HepG2 (cell line): ENCODE data around the gene CCNL1. TPM values are rescaled to one million over a fixed set of nuclear protein-coding genes. Genes with fewer than 3 reads are reported as not detected.
A peak's percentile ranks its signal among the peaks of the same experiment; 100 is the strongest.

Experiments used
- ETV5 ChIP-seq: IDR thresholded peaks from 2 replicates; pipeline ENCODE4 v1.6.1; 2018; ENCODE audit warnings: missing biosample characterization, missing genetic modification reagents, inconsistent platforms, borderline replicate concordance
- FOXO1 ChIP-seq: sonication (generic); formaldehyde crosslinking; IDR thresholded peaks from 2 replicates; pipeline ENCODE4 v1.4.0; 2020; ENCODE audit warnings: missing genetic modification reagents
- KDM6A ChIP-seq: IDR thresholded peaks from 2 replicates; pipeline ENCODE4 v1.6.1; 2016; ENCODE audit warnings: low read depth
- MEIS1 ChIP-seq: sonication (generic); formaldehyde crosslinking; IDR thresholded peaks from 2 replicates; pipeline ENCODE4 v1.9.0; 2021; ENCODE audit warnings: mild to moderate bottlenecking, missing genetic modification reagents, moderate library complexity, borderline replicate concordance
- NFIC ChIP-seq: IDR thresholded peaks from 2 replicates; pipeline ENCODE4 v1.6.1; 2012; ENCODE audit warnings: mild to moderate bottlenecking, low read length, inconsistent platforms
- NR2F2 ChIP-seq: IDR thresholded peaks from 2 replicates; pipeline ENCODE4 v1.6.1; 2012; ENCODE audit warnings: low read depth, inconsistent platforms, borderline replicate concordance
- RELA ChIP-seq: sonication (generic); formaldehyde crosslinking; IDR thresholded peaks from 2 replicates; pipeline ENCODE4 v1.4.0; 2020; ENCODE audit warnings: missing genetic modification reagents
- TCF7 ChIP-seq: sonication (generic); IDR thresholded peaks from 2 replicates; pipeline ENCODE4 v1.6.1; 2016; ENCODE audit warnings: antibody characterized with exemption, low read depth
- ZNF335 ChIP-seq: sonication (generic); formaldehyde crosslinking; IDR thresholded peaks from 2 replicates; pipeline ENCODE4 v1.4.0; 2020; ENCODE audit warnings: missing genetic modification reagents
- ZNF350 ChIP-seq: sonication (generic); formaldehyde crosslinking; IDR thresholded peaks from 2 replicates; pipeline ENCODE4 v1.4.0; 2020; ENCODE audit warnings: mild to moderate bottlenecking, low read depth, missing genetic modification reagents, borderline replicate concordance
- ZNF567 ChIP-seq: sonication (generic); formaldehyde crosslinking; IDR thresholded peaks from 2 replicates; pipeline ENCODE4 v1.8.1; 2023; ENCODE audit warnings: mild to moderate bottlenecking, missing genetic modification reagents, borderline replicate concordance
- ZNF878 ChIP-seq: sonication (generic); formaldehyde crosslinking; IDR thresholded peaks from 2 replicates; pipeline ENCODE4 v1.8.1; 2023; ENCODE audit warnings: mild to moderate bottlenecking, missing genetic modification reagents, moderate library complexity
- polyA plus RNA-seq, 8 experiments: library from polyadenylated mRNA; depleted of rRNA in 3 of 8; stranded (reverse) in 7 of 8; unstranded in 1 of 8; fragments of >200 nt; fragmentation: Illumina TruSeq in 4 of 8; extraction: Trizol in 4 of 8; gene quantifications; 2 replicates each; pipeline versions ENCODE4 v1.2.1 to v1.2.3, GENCODE V29; 2011 to 2016; ENCODE audit warnings: low read depth in 4 of 8, missing spikeins in 1 of 8, mixed read lengths in 1 of 8; ENCODE audit not compliant: insufficient read depth in 1 of 8
- total RNA-seq, 5 experiments: library from RNA; depleted of rRNA; stranded (reverse); fragments of >200 nt; fragmentation: Illumina TruSeq; extraction: Trizol; gene quantifications; 2 replicates each; pipeline ENCODE4 v1.2.3, GENCODE V29; 2016; ENCODE audit warnings: low read depth in 1 of 5
- TF ChIP-seq, protein P1 (sequence below): sonication (generic); formaldehyde crosslinking; IDR thresholded peaks from 2 replicates; pipeline ENCODE4 v1.4.0; 2020; ENCODE audit warnings: missing genetic modification reagents
- TF ChIP-seq, protein P2 (sequence below): sonication (generic); formaldehyde crosslinking; IDR thresholded peaks from 2 replicates; pipeline ENCODE4 v1.4.0; 2020; ENCODE audit warnings: mild to moderate bottlenecking, missing genetic modification reagents
- TF ChIP-seq, protein P3 (sequence below): sonication (generic); formaldehyde crosslinking; IDR thresholded peaks from 2 replicates; pipeline ENCODE4 v1.9.0; 2021; ENCODE audit warnings: missing genetic modification reagents, borderline replicate concordance

CCNL1 gene
- total and polyA plus RNA-seq, 2 of the 13 experiments (the other 11 are each of a cell fraction or from before 2014, with no cell fraction given) = 151 to 303 TPM

DNA sequence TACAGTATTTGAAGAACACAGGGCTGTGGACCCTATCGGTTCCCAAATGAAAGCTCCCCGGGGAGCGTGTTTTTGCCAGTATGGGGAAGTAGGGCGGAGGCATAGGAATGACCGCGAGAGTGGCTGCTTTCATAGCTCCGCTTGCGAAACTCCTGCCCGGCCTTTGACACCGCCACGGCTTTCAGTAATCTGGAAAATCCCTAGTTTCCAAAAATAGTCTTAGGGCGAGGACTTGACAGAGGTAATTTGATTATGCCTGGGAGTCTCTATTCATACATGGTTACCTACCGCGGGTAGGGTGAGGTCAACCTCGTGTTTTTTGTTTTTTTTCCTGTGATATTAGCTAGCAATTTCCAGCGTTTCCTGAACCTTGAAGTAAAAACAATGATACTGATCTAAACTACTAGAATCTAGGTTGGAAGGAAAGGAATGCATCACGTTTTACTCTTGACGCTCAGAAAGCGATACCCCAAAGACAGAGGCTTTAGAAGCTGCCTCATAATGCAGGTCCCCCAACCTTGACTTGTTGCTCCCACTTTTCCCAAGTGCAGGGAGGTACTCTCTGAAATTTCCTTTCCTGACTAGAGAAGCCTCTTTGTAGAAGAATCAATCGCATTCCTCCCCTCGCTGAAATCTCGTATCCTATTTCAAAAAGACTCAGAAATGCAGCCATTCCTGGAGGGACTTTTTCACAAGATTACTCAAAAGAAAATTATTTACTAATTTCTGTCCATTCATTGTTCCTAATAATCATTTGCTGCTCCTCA is 894 bp upstream of the CCNL1 start (continued):
- peak; percentile 100 for TF ChIP-seq RELA (CRISPR knock-in tag)
- TF ChIP-seq ZNF335 (CRISPR knock-in tag) = no peak; the same call in 1 of the 2 replicates
- 0 out of 2 replicates have a peak, but pooled peaks have one; percentile 29 for TF ChIP-seq ZNF350 (CRISPR knock-in tag)
- TF ChIP-seq, protein P1, sequence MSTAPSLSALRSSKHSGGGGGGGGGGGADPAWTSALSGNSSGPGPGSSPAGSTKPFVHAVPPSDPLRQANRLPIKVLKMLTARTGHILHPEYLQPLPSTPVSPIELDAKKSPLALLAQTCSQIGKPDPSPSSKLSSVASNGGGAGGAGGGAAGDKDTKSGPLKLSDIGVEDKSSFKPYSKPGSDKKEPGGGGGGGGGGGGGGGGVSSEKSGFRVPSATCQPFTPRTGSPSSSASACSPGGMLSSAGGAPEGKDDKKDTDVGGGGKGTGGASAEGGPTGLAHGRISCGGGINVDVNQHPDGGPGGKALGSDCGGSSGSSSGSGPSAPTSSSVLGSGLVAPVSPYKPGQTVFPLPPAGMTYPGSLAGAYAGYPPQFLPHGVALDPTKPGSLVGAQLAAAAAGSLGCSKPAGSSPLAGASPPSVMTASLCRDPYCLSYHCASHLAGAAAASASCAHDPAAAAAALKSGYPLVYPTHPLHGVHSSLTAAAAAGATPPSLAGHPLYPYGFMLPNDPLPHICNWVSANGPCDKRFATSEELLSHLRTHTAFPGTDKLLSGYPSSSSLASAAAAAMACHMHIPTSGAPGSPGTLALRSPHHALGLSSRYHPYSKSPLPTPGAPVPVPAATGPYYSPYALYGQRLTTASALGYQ (CRISPR knock-in tag) = no peak
- peak; percentile 44; the same call in 1 of the 2 replicates for TF ChIP-seq NR2F2
- TF ChIP-seq MEIS1 (CRISPR knock-in tag) = no peak
- peak; percentile 65 for TF ChIP-seq FOXO1
- TF ChIP-seq TCF7 = no peak
- TF ChIP-seq NFIC = peak; percentile 51; the same call in 1 of the 2 replicates
- 0 out of 2 replicates have a peak, but pooled peaks have one; percentile 14 for TF ChIP-seq KDM6A
- TF ChIP-seq, protein P2, sequence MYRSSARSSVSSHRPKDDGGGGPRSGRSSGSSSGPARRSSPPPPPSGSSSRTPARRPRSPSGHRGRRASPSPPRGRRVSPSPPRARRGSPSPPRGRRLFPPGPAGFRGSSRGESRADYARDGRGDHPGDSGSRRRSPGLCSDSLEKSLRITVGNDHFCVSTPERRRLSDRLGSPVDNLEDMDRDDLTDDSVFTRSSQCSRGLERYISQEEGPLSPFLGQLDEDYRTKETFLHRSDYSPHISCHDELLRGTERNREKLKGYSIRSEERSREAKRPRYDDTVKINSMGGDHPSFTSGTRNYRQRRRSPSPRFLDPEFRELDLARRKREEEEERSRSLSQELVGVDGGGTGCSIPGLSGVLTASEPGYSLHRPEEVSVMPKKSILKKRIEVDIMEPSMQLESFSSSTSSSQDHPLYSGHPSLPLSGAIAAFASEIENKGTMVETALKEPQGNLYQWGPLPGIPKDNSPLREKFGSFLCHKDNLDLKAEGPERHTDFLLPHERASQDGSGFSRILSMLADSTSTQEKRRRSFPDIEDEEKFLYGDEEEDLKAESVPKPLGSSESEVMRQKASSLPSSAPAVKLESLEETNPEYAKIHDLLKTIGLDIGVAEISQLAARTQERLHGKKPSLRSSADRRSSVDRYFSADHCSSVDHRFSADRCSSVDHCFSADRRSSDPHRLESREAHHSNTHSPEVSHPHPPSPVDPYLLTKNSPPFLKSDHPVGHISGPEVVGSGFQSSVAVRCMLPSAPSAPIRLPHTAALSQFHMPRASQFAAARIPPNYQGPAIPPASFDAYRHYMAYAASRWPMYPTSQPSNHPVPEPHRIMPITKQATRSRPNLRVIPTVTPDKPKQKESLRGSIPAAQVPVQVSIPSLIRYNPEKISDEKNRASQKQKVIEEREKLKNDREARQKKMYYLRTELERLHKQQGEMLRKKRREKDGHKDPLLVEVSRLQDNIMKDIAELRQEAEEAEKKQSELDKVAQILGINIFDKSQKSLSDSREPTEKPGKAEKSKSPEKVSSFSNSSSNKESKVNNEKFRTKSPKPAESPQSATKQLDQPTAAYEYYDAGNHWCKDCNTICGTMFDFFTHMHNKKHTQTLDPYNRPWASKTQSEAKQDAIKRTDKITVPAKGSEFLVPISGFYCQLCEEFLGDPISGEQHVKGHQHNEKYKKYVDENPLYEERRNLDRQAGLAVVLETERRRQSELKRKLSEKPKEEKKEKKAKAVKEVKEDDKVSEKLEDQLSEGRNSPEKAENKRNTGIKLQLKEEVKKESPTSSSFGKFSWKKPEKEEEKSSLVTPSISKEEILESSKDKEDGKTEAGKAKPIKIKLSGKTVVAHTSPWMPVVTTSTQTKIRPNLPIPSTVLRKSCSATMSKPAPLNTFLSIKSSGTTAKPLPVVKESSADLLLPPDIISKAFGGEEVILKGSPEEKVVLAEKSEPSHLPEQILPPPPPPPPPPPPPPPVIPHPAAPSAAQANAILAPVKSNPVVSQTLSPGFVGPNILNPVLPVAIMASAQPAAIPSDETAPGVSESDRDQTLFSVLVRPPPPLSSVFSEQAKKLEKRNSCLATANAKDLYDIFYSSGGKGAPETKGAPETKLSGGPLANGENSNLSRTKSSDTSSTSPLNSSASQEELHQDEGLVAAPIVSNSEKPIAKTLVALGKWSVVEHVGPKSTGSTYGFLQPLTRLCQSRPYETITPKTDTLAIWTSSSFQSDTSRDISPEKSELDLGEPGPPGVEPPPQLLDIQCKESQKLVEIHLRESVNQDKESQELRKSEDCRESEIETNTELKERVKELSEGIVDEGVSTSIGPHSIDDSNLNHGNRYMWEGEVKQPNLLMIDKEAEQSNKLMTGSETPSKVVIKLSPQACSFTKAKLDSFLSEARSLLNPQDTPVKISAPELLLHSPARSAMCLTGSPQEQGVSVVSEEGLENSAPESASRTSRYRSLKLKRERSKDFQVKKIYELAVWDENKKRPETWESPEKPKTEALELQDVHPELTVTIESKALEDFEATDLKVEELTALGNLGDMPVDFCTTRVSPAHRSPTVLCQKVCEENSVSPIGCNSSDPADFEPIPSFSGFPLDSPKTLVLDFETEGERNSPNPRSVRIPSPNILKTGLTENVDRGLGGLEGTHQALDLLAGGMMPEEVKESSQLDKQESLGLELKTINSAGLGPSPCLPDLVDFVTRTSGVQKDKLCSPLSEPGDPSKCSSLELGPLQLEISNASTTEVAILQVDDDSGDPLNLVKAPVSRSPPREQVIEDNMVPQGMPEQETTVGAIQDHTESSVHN (CRISPR knock-in tag) = 0 out of 2 replicates have a peak, but pooled peaks have one; percentile 10
- TF ChIP-seq ZNF567 (CRISPR knock-in tag) = 0 out of 2 replicates have a peak, but pooled peaks have one; percentile 5
- TF ChIP-seq, protein P3, sequence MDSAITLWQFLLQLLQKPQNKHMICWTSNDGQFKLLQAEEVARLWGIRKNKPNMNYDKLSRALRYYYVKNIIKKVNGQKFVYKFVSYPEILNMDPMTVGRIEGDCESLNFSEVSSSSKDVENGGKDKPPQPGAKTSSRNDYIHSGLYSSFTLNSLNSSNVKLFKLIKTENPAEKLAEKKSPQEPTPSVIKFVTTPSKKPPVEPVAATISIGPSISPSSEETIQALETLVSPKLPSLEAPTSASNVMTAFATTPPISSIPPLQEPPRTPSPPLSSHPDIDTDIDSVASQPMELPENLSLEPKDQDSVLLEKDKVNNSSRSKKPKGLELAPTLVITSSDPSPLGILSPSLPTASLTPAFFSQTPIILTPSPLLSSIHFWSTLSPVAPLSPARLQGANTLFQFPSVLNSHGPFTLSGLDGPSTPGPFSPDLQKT (CRISPR knock-in tag) = no peak
- TF ChIP-seq ZNF878 (CRISPR knock-in tag) = no peak
- TF ChIP-seq ETV5 (CRISPR knock-in tag) = peak; percentile 30; the same call in 1 of the 2 replicates
